Frontal cortex (tissue), 4 donors: ENCODE measurements around the gene SMURF2. TPM values are rescaled to one million over a fixed set of nuclear protein-coding genes. Genes with fewer than 3 reads are reported as not detected.

Source experiments
- DNase-seq, 2 donors: peaks; one replicate each; pipeline ENCODE4 v3.0.0; 2012; ENCODE audit warnings: low spot score in 2 of 2
- FAIRE-seq: peaks from 2 replicates; lab custom pipeline; 2012; peaks lifted over from hg19 to GRCh38; lab: Jason Lieb, UNC
- total RNA-seq: library from RNA; depleted of rRNA; stranded (reverse); fragments of >200 nt; gene quantifications from one replicate; pipeline ENCODE4 v1.2.3, GENCODE V29; 2014
- donor health status: control.
- donor health status: control.
- donor health status: control.

Gene SMURF2
- total RNA-seq, 1 donor from 2014 or later = 64.0 TPM

DNA sequence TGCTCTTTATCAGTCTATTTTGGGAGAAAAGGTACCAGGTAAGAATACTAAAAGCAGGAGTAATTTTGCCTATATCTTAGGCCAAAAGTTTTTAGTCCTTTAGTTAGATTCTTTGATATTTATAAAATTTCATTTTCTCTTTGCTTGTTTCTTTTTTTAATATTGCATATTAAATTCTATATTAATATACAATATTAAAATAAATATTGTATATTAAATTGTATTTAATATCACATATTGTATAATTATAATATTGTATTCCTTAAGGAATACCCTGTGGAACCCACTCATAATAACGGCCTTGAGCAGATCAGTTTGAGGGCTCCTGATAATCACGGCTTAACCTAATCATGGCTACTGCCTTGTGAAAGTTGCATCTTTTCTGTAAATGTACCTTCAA is 153.4 kb downstream of the SMURF2 start:
- DNase-seq = no peak
- FAIRE-seq = no peak

DNA sequence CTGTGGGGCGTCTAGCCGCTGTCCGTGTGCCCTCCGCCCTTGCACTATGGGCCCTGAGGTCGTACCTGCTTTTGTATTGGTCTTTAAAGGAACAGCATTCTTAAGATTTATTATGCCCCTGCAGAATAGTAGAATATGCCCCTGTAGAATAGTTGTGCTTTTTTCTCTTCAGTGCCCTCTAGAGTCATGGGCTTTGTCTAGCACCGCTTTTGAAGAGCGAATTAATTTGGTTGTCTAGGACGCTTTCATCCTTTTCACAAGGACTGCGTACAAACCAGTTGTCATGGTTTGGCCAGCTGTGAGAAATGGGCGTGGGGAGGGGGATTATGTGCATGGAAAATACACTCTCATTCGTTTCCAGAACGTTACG is 154.7 kb downstream of the SMURF2 start:
- FAIRE-seq (no peak), DNase-seq (peak; percentile 43 to 46)

DNA sequence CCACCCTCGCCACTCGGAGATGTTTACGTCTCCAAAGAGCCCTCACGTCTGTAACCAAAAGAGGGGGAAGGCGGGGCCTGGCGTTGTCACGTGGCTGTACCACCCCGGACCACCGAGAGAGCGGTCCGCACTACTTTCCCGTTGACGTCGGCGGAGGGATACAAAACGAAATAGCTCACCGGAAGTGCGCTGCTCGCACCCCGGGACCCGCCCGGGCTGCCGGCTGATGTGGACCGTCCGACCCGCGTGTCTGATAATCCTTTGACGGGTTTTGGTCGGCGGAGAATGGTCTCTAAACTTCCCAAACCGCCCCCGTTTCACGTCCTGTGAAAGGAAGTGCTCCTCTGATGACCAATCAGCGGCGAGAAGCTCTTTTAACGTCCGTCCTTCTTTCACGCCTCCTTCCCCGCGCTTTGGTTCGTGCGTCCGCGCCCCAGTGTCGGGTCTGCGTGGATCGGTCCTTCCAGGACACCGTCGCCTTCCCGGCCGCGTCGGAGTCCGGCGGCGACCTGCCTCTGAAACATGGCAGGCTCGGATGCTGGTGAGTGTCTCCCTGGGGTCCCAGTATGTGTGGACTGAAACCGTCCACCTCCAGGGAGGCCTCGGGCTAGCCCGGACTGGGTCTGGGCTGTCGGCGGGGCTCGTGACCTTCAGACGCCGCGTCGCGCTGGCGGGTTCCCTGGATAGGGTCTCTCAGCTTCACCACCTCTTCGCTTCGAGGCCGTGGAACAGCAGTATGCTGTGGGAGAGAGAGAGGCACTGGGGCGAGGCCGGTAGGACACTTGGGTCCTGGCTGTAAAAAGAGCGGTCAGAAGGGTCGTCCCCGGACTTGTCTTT is 155.3 kb downstream of the SMURF2 start, which contains the start of gene CEP95:
Gene CEP95 (plus strand): TSS at position 402 of the 837 bp plus-strand sequence. CDS start 121 bp downstream, at position 523.
- DNase-seq = peak; percentile 84 to 88
- no peak for FAIRE-seq

DNA sequence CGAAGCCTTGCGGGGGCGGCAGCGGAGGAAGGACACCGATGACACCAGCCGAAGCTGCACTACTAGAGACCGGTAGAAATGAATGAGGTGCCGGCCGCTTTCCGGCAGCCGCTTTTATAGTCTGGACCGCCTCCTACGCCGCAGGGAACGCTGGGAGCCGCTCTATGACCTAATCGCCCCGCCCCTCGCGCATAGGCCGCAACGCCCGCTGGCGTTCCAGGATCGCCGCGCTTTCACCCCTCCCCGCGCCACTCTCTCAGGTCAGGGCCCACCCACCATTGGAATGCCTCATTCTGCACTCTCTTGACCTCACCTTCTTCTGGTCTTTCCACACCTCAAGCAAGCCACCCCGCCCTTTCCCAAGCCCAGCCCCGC is 155.9 kb downstream of the SMURF2 start, which contains the start of gene DDX5:
Gene DDX5 (minus strand): TSS at position 89 of the 375 bp plus-strand sequence. CDS start 170 bp downstream, outside the sequence.
- peak; percentile 91 for DNase-seq
- FAIRE-seq = no peak

DNA sequence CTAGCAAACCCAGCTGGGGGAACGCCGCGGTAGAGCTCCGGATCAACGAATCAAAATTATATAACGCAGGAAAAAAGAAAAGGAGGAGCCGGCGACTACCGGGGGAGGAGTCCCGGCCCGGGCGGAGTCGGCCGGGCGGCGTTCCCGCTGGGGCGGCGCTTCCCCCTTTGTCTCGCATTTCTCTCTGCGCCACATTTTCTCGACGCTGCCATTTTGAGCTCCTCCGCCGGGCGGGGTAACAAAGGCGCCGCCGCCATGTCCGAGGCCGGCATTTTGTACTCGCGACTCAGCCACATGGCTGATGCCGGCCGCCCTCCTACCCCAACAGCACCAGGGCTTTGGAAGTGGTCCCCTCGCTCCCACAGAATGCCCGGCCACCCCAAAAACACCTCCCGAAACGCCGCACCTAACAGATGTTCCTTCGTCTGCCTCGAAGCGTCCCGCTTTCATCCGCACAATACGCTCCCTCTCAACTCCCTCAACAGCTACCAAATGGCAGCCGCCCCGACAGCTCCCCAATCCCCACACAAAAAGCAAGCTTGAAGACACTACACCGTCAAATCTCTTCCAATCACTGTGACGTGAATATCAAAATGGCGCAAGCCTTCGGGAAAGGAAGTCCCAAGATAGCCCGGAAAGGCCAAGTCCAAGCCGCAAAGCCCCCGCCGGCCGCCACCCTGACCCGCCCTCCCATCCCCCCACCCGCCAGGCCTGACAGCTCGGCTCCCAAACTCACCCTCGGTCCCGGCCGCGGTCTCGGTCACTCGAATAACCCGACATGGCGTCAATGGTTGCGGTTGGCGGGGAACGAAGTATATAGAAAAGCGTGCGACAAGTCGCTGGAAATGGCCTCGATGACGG is 156.5 kb downstream of the SMURF2 start:
- FAIRE-seq (no peak), DNase-seq (peak; percentile 79 to 82)

DNA sequence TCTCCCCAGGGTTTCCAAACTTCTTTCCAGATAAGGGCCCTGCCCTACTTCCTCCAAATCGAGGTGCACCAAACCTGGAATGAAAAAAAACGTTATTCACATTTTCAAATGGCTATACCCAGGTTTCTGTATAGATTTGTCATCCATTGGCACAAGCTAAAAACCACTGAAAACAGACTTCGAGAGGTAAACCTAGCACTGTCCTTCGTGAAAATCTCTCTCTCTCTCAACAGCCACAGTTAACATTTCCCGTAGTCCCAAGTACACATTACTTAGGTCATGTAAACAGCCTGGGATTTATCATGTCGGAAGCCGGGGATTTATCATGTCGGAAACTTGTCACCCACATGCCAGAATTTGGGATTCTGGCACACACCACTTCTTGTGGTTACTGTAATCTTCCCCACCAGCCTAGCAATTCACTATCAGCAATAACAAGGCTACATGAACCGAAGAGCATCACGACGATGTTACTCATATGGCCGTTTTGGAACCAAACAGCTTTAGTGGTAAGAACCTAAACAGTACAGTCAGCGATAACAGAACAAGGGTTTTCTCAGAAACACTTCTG is 157.3 kb downstream of the SMURF2 start:
- DNase-seq (no peak), FAIRE-seq (no peak)

DNA sequence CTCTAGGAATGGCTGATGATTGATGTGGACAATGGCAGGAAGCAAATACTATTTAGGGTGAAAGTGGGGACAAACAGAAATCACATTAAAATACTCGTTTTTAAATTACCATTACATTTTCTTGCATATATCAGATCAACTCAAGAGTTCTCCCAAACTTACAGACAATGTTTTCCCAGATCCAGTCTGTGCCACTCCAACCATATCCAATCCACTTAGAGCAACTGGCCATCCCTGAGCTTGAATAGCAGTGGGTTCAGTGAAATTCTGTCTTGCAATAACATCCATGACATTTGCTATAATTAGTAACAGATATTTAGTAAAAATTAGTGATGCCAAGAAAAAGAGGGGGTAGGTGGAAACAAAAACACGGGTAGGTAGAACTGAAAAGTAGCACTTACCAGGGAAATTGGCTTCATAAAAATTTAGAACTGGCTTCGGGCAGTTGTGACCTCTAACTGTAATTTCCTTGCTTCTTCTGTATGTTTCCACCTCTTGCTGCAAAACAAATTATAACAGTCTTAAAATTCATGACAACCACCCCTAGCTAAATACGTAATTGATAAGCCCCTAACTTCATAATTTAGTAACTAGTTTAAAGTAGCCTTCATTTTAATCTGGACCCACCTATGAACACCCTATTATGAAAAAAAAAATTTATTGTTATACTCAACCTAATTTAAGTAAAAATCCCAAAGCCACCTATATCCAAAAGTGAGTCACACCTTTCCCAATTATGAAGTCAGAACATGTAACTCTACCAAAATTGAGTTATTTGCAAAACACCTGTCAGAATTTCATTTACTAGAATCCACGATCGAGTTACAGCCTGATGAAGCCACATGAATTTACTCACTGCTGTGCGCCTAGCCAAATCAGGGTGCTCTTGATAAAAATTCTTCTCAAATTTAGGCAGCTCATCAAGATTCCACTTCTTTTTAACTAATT is 158.0 kb downstream of the SMURF2 start:
- DNase-seq (no peak), FAIRE-seq (no peak)

DNA sequence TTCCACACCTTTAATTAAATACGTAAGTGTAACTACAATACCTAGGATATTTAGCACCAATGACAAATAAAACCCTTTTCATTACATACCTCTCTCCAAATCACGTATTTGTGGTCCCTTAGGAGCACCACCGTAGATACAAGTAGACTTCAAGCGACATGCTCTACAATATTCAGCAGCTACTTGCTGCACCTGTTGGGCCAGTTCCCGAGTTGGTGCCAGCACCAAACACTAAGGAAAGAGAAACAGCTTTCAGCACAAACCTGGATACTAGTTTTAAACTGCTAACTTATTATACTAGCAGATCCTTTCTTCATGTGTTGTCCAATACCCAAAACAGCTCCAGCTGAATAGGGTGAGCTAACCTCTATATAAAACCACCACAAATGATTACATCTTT is 158.8 kb downstream of the SMURF2 start:
- FAIRE-seq = no peak
- no peak for DNase-seq

DNA sequence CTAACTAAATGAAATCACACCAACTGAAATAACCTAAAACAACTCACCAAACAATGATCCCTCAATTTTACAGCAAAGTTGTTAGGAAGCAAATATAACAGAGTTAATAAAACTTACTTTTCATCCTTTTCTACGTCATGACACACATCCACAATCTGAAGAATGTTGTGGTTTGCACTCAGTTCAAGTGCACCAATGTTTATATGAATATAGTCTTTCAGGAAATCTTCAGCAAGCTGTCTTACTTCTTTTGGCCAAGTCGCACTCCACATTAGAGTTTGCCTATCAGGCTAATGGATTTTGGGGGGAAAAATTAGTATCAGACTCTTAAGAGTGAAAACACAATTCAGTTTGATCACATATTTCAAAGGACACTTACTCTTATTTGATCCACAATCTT is 159.3 kb downstream of the SMURF2 start:
- DNase-seq (no peak), FAIRE-seq (no peak)

DNA sequence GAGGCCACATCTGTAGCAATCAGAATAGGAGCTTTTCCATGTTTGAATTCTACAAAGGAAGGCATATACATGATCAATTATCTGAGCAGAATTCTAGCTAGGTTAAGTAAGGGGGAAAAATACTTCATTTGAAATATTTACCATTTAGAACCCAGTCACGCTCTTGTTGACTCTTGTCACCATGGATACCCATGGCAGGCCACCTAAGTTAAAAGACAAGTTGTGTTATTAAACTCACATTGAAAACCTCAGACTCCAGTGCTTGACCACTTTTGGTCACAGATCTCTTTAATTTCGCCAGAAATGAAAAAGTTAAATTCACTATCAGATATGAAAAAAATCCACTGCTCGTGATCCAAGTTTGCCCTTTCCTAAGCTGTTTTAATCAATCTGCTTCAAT is 160.1 kb downstream of the SMURF2 start:
- DNase-seq = no peak

DNA sequence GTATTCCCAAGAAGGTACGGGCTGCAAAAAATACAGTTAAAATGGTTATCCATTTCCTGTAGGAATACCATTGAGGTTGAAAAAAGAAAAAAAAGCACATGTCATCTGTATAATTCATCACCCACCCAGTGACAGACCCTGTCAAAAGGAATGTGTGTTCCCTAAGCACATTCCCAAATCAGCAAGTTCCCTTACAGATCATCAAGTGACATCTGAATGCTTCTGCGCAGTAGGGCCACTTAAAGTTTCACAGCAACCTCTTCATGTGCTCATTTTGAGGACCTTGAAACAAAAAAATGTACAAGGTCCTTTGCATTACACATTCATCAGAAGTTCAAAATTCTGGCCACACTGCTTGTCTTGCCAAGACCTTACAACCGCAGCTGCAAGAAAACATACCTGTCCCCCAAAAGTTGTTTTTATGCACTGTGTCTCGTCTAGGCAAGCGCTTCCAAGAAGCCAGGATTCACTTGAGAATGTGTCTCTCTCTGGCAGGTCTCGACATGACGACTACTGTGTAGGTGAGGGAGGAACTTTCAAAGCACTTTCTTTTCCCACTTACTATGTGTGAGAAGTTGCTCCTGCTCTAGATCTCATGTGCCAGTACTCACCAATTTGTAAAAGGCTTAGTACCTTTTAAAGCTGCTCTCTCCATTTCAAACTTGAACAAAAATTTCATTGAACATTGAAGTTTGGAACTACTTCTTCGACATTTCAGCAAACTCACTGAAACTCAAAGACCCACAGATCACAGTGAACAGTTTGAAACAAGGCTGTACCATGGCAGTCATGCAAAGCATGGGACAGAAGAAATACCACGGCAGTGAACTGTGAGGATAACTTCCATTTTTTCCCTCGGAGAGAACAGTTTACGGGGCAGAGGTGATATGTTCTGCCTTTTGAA is 161.0 kb downstream of the SMURF2 start:
- FAIRE-seq (no peak), DNase-seq (no peak)

More for the DNA sequence above, 160.1 kb downstream of the SMURF2 start:
- FAIRE-seq = no peak

DNA sequence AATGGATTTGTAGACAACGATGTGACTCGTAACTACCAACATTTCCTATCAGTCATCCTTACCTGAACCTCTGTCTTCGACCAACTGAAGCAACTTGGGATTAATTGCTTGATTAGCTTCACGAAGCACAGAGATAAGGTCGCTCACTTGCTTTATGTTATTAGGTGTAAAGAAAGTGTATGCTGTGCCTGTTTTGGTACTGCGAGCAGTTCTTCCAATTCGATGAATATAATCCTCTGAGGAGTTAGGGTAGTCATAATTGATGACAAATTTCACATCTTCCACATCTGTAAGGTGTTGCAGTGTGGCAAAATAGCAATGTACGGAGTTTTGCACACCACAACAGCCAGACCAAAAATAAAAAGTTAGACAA is 161.6 kb downstream of the SMURF2 start:
- DNase-seq (no peak), FAIRE-seq (no peak)

DNA sequence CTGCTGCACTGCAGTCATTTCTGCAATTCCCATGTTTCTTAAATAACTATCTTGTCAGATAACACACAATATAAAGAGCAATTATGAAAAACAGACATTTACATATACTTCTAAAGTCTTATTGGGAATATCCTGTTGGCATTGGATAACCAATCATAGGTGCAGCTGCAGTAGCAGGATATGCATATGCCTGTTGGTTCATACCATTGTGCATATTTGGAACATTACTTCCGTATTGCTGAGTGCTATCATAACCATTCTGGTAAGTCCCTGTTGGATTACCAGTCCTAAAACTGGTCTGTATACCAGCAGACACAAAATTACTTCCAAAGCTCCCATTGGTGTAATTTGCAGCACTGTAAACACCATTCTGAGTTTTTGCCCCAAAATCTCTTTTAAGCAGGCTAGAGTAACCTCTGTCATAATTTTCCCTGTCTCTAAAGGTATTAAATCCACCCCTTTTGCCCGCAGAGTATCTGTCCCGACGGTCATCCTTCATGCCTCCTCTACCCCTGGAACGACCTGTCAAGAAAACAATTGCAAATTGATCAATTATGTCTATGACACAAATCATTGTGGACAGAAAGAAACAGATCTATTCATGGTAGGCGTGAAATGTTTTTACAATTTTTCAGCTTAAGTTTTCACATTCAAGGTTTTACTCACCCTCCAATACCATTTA is 162.2 kb downstream of the SMURF2 start:
- DNase-seq (no peak), FAIRE-seq (no peak)

DNA sequence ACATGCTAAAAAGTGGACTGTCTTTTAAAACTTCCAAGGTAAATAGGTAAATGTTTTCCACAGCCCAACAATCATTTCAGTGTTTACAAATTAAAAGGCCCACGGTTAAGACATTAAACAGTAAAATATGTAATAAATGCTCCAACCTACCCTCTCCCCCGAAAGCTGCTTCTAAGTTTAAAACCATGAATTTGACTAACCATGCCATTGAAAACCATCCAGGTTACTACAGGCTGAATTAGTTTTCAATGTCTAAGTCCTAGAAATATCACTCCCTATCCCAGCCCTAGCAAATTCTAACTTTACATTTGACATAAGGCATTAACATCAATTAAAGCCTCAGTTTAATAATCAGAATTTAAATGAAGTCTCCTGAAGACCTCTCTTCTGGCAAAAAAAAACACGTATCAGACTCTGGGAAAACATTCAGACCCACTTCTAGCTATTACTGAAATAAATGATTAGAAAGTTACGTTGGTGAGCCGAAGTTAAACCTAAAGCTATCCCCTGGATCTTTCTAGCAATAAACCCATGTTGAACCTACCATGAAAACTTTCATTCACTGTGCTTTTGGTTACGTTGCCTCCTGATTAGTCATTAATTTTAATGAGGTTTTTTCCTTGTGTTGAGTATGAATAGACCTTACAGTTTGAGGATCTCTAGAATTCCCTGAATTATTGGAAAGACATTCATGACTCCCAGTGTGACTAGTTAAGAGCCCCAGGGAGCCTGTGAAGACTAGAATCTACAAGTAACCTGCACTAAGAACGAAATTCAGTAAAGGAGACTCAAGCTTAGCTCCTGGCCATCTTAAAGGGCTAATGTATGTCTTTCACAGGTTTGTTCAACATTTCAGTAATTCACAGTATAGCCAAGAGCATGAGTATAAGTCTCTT is 163.6 kb downstream of the SMURF2 start:
- FAIRE-seq = no peak
- no peak for DNase-seq

DNA sequence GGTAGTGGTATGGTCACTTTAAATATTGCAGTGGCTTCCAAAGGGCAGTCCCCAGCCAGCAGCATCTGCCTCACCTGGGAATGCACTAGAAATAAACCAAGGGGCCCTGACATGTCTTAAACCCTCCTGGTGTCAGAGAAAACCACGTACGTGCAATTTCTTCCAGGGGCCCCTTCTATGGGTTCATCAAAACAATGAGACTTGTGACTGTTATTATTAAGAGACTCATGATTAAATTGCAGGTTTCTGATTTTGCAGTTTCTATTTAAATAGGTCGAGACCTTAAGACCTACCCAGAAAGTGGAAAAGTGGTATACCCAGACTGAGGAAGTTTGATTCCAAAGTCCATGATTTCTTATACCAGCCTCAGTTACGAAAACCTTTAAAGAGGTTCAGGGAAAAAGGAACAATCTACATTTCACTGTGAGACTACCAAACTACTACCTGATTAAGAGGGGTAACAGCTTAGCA is 164.5 kb downstream of the SMURF2 start:
- DNase-seq (no peak), FAIRE-seq (no peak)

DNA sequence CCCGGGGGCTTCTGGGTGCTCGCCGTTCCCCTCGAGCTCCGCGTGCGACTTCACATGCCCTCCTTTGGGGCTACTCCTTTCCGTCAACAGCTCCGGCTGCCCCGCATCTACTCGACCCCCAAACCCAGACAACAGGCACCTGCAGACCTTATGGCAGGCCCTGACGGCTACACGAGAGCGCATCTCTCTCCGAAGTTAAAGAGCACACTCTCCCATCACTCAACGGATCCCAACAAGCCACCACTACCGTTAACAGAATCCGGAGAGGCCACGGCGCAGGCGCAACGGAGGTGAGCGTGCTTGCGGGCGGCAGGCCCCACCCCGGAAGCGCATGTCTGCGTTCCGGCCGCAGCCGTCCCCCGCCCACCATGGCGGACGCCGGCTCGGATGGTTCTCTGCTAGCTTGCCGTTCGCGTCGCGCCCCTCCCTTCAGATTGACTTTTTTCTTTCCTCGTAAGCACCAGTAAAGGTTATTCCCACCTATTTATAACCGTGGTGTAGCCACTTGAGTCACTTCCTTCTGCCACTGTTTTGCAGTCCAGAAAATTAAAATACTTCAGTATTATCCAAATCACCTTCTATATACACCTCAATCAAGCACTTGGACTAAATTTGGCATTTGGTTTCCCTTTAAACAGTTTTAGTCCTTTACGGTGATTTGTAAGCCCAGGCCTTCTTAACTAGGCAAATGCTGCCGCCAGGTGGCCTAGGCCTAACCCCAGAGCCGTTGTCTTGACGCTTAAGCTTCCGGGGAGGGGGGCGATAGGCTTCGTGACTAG is 165.1 kb downstream of the SMURF2 start, which contains the start of gene POLG2:
Gene POLG2 (minus strand): TSS at position 269 of the 779 bp plus-strand sequence. CDS start 86 bp downstream, at position 183.
- FAIRE-seq (no peak), DNase-seq (peak; percentile 75 to 84)
